GM10847 (cell line): ENCODE measurements around the gene CYP46A1.

ENCODE experiments used
- POLR2A ChIP-seq: IDR thresholded peaks from 2 replicates; pipeline ENCODE4 v1.6.1; 2011; ENCODE audit not compliant: insufficient read length; ENCODE audit errors: extremely low read depth

CYP46A1 gene

GRCh38 chr14:99683619-99684409, at the start of gene CYP46A1:
TSS of gene CYP46A1 (plus strand) at chr14:99684298. CDS start at chr14:99684418, 120 bp downstream.
- peak; percentile 35 for TF ChIP-seq POLR2A

- no peak for TF ChIP-seq POLR2A
These were observed 49.7 kb upstream of the CYP46A1 start for GRCh38 chr14:99634443-99634842.

GRCh38 chr14:99635116-99635515, 49.0 kb upstream of the CYP46A1 start:
- TF ChIP-seq POLR2A, result no peak

GRCh38 chr14:99636487-99636886, 47.6 kb upstream of the CYP46A1 start:
- no peak for TF ChIP-seq POLR2A

GRCh38 chr14:99637624-99638023, 46.5 kb upstream of the CYP46A1 start:
- TF ChIP-seq POLR2A, result no peak

- no peak for TF ChIP-seq POLR2A
These were observed 40.8 kb upstream of the CYP46A1 start for GRCh38 chr14:99643343-99643742.

GRCh38 chr14:99644035-99644587, 40.0 kb upstream of the CYP46A1 start:
- TF ChIP-seq POLR2A, result no peak

GRCh38 chr14:99644723-99645544, 39.2 kb upstream of the CYP46A1 start, which contains the start of gene HHIPL1:
TSS of gene HHIPL1 (plus strand) at chr14:99645129. CDS start at chr14:99645208, 79 bp downstream.
- no peak for TF ChIP-seq POLR2A

GRCh38 chr14:99645545-99646505, 38.3 kb upstream of the CYP46A1 start:
- no peak for TF ChIP-seq POLR2A

GRCh38 chr14:99647411-99647810, 36.7 kb upstream of the CYP46A1 start:
- no peak for TF ChIP-seq POLR2A

- TF ChIP-seq POLR2A, result no peak
These were observed 35.9 kb upstream of the CYP46A1 start for GRCh38 chr14:99648027-99648784.

- no peak for TF ChIP-seq POLR2A
These were observed 34.9 kb upstream of the CYP46A1 start for GRCh38 chr14:99649219-99649618.

- no peak for TF ChIP-seq POLR2A
These were observed 34.5 kb upstream of the CYP46A1 start for GRCh38 chr14:99649643-99650042.

- no peak for TF ChIP-seq POLR2A
These were observed 33.9 kb upstream of the CYP46A1 start for GRCh38 chr14:99650189-99650588.
